GM23338 (cell line): ENCODE data around the gene RABL6. TPM values are rescaled to one million over a fixed set of nuclear protein-coding genes. Genes with fewer than 3 reads are reported as not detected.
"Not testable (repeated sequence)": the region's sequence is repeated elsewhere in the genome, so short reads cannot be mapped to it uniquely, and the experiment has no call there.

Source experiments
- ATAC-seq: fragments of 200-7000 bp; cut with Tn5 transposase; 3 replicates; pipeline ENCODE4 v1.9.1; 2020
- DNase-seq: peaks from one replicate; pipeline ENCODE4 v3.0.0-alpha.2; 2015; ENCODE audit warnings: low spot score
- H2AFZ ChIP-seq: fragments of 200-600 bp; sonication (generic); 2 replicates; pipeline ENCODE4 v1.8.0; 2016; ENCODE audit warnings: antibody characterized with exemption, mild to moderate bottlenecking, moderate library complexity
- H3F3A ChIP-seq: fragments of 200-600 bp; sonication (generic); replicated peaks from 2 replicates; pipeline ENCODE4 v1.8.0; 2017; ENCODE audit warnings: antibody characterized with exemption, mixed run types, low read depth
- H3K27ac ChIP-seq: fragments of 200-600 bp; sonication (generic); 2 replicates; pipeline ENCODE4 v1.6.1; 2016; ENCODE audit warnings: low read depth
- H3K27me3 ChIP-seq: fragments of 200-600 bp; sonication (generic); 2 replicates; pipeline ENCODE4 v1.8.0; 2016; ENCODE audit warnings: mild to moderate bottlenecking, mixed run types, moderate library complexity; ENCODE audit not compliant: insufficient read depth
- H3K36me3 ChIP-seq: fragments of 200-600 bp; sonication (generic); 2 replicates; pipeline ENCODE4 v1.8.0; 2016; ENCODE audit warnings: mild to moderate bottlenecking; ENCODE audit not compliant: insufficient read depth
- H3K4me1 ChIP-seq: fragments of 200-600 bp; sonication (generic); 2 replicates; pipeline ENCODE4 v1.8.0; 2016; ENCODE audit warnings: mild to moderate bottlenecking, moderate library complexity; ENCODE audit not compliant: insufficient read depth
- H3K4me2 ChIP-seq: fragments of 200-600 bp; sonication (generic); 2 replicates; pipeline ENCODE4 v1.7.1; 2017; ENCODE audit warnings: mixed run types
- H3K4me3 ChIP-seq: fragments of 200-600 bp; sonication (generic); 2 replicates; pipeline ENCODE4 v1.6.1; 2016; ENCODE audit warnings: mixed run types
- H3K79me2 ChIP-seq: fragments of 200-600 bp; sonication (generic); replicated peaks from 2 replicates; pipeline ENCODE4 v1.8.0; 2017; ENCODE audit warnings: mild to moderate bottlenecking; ENCODE audit not compliant: insufficient read depth
- H3K9me2 ChIP-seq: fragments of 200-600 bp; sonication (generic); 2 replicates; pipeline ENCODE4 v1.8.0; 2017; ENCODE audit not compliant: insufficient read depth
- H4K20me1 ChIP-seq: fragments of 200-600 bp; sonication (generic); replicated peaks from 2 replicates; pipeline ENCODE4 v1.8.0; 2017; ENCODE audit warnings: mild to moderate bottlenecking; ENCODE audit not compliant: insufficient read depth
- H3K27ac Mint-ChIP-seq: 2 replicates; pipeline ENCODE4 v1.8.0; 2020; ENCODE audit warnings: inconsistent platforms, mild to moderate bottlenecking, moderate library complexity, mixed read lengths
- H3K27me3 Mint-ChIP-seq: 3 replicates; pipeline ENCODE4 v1.8.0; 2022; ENCODE audit warnings: low read depth, mild to moderate bottlenecking, moderate library complexity, mixed read lengths, inconsistent platforms; ENCODE audit not compliant: insufficient read depth, poor library complexity
- H3K36me3 Mint-ChIP-seq: 3 replicates; pipeline ENCODE4 v1.8.0; 2021; ENCODE audit warnings: low read depth, mild to moderate bottlenecking, inconsistent platforms, moderate library complexity, mixed read lengths
- H3K4me1 Mint-ChIP-seq: 3 replicates; pipeline ENCODE4 v1.8.0; 2020; ENCODE audit warnings: mild to moderate bottlenecking, inconsistent platforms, mixed read lengths
- H3K4me3 Mint-ChIP-seq: 3 replicates; pipeline ENCODE4 v1.8.0; 2021; ENCODE audit warnings: moderate library complexity, mild to moderate bottlenecking, inconsistent platforms, mixed read lengths
- H3K9me3 Mint-ChIP-seq: 3 replicates; pipeline ENCODE4 v1.8.0; 2020; ENCODE audit warnings: moderate library complexity, mild to moderate bottlenecking, inconsistent platforms, mixed read lengths
- CTCF ChIP-seq, 2 experiments: fragments of 200-600 bp in 1 of 2; sonication (generic) in 1 of 2; conservative IDR thresholded peaks; 2 replicates each; pipeline versions ENCODE4 v1.5.1 to v1.6.1; 2016 to 2017; ENCODE audit warnings: antibody characterized with exemption in 2 of 2, low read depth in 2 of 2, mild to moderate bottlenecking in 2 of 2, moderate library complexity in 1 of 2
- EZH2phosphoT487 ChIP-seq: fragments of 200-600 bp; sonication (generic); IDR thresholded peaks from one replicate; pipeline ENCODE4 v1.8.1; 2018; ENCODE audit warnings: antibody characterized with exemption; ENCODE audit not compliant: unreplicated experiment
- POLR2AphosphoS5 ChIP-seq: IDR thresholded peaks from 2 replicates; pipeline ENCODE4 v1.6.1; 2016; ENCODE audit warnings: antibody characterized with exemption, low read depth
- polyA plus RNA-seq: library from polyadenylated mRNA; unstranded; fragments of >200 nt; fragmentation: Nextera tagmentation; extraction: Ambion mirVana; gene quantifications from 2 replicates; pipeline ENCODE4 v1.2.1, GENCODE V29; 2016
- total RNA-seq: library from RNA; depleted of rRNA; stranded (reverse); fragments of >200 nt; shearing (Covaris generic); gene quantifications from 2 replicates; pipeline ENCODE4 v1.2.3, GENCODE V29; 2014

The RABL6 gene
- total and polyA plus RNA-seq, 2 experiments from 2014 or later = 59.1 to 127 TPM

- H2AFZ ChIP-seq, H3K79me2 ChIP-seq, H3K4me3 Mint-ChIP-seq, H3K36me3 ChIP-seq, H3K4me2 ChIP-seq, H3K27ac Mint-ChIP-seq, ATAC-seq, H3K27ac ChIP-seq, H3K4me1 ChIP-seq, H3K27me3 Mint-ChIP-seq, H3K4me3 ChIP-seq, H4K20me1 ChIP-seq, H3K4me1 Mint-ChIP-seq, H3K9me2 ChIP-seq, H3K27me3 ChIP-seq, H3K36me3 Mint-ChIP-seq: not testable (repeated sequence)
- 0 out of 2 replicates have a peak, but pooled peaks cover 10% of the 10 kb centered on the region for H3F3A ChIP-seq
- peak in 1 of 2 experiments; percentile 27; a peak in 1 of 4 replicates for TF ChIP-seq CTCF (conservative IDR thresholded peaks at IDR 0.05; ENCODE audit: low read depth in 2 of 2)
- peaks cover 13% of the 10 kb centered on the region for H3K9me3 Mint-ChIP-seq
- DNase-seq = peak; percentile 51
Measured at GRCh38 chr9:136766410-136767120, 41.2 kb upstream of the RABL6 start.

GRCh38 chr9:136769710-136770191 is 38.0 kb upstream of the RABL6 start:
- peaks cover 25% of the 10 kb centered on the region for H3K9me3 Mint-ChIP-seq
- no peaks in the 10 kb centered on the region for H3K4me1 ChIP-seq
- peak overlapping the region; percentile 76; the same call in 1 of the 2 replicates for H2AFZ ChIP-seq
- H3K4me1 Mint-ChIP-seq = peaks cover 12% of the 10 kb centered on the region
- H3K79me2 ChIP-seq = no peaks in the 10 kb centered on the region
- DNase-seq = peak; percentile 90
- H3K36me3 Mint-ChIP-seq = peaks cover 11% of the 10 kb centered on the region
- 0 out of 2 replicates have a peak, but pooled peaks cover 7% of the 10 kb centered on the region for H3F3A ChIP-seq
- no peaks in the 10 kb centered on the region for H3K9me2 ChIP-seq
- no peaks in the 10 kb centered on the region for H3K27me3 ChIP-seq
- TF ChIP-seq CTCF (conservative IDR thresholded peaks at IDR 0.05; ENCODE audit: low read depth in 2 of 2) = peak; percentile 50 to 80
- no peak for TF ChIP-seq EZH2phosphoT487
- H3K27me3 Mint-ChIP-seq = peaks cover 10% of the 10 kb centered on the region
- H3K4me3 Mint-ChIP-seq = peak overlapping the region; percentile 52; the same call in 2 of the 3 replicates
- H3K36me3 ChIP-seq = no peaks in the 10 kb centered on the region; the same call in 1 of the 2 replicates
- peak overlapping the region; percentile 77 for H3K4me2 ChIP-seq
- no peak overlapping the region for H3K27ac ChIP-seq
- H3K4me3 ChIP-seq = peak overlapping the region; percentile 52
- no peak overlapping the region for H3K27ac Mint-ChIP-seq
- peak; percentile 81 for ATAC-seq
- no peaks in the 10 kb centered on the region for H4K20me1 ChIP-seq

- Histone ChIP-seq H2AFZ (no peak overlapping the region), H3K4me3 (no peak overlapping the region), H3K9me2 (no peaks in the 10 kb centered on the region), H3K79me2 (no peaks in the 10 kb centered on the region), H3K4me2 (no peak overlapping the region), H3F3A (0 out of 2 replicates have a peak, but pooled peaks cover 7% of the 10 kb centered on the region), H3K36me3 (no peaks in the 10 kb centered on the region; the same call in 1 of the 2 replicates), H3K4me1 (no peaks in the 10 kb centered on the region), H3K27me3 (no peaks in the 10 kb centered on the region), H3K27ac (no peak overlapping the region), H4K20me1 (no peaks in the 10 kb centered on the region)
- Mint-ChIP-seq H3K9me3 (peaks cover 20% of the 10 kb centered on the region), H3K27me3 (peaks cover 12% of the 10 kb centered on the region), H3K4me1 (peaks cover 12% of the 10 kb centered on the region), H3K4me3 (no peak overlapping the region), H3K27ac (no peak overlapping the region), H3K36me3 (peaks cover 9% of the 10 kb centered on the region)
- DNase-seq = no peak
- TF ChIP-seq POLR2AphosphoS5 (no peak), CTCF (conservative IDR thresholded peaks at IDR 0.05; ENCODE audit: low read depth in 2 of 2) (no peak)
- no peak for ATAC-seq
Measured at GRCh38 chr9:136771907-136772415, 35.8 kb upstream of the RABL6 start.
